Activated CD4-positive, alpha-beta T cell treated with anti-CD3 and anti-CD28 coated beads, Interleukin-2, amount 10 ng/mL, durations not matched to agents 24 days and 14 days (primary cell): ENCODE results near the gene ROBO2. TPM values are rescaled to one million over a fixed set of nuclear protein-coding genes. Genes with fewer than 3 reads are reported as not detected.

Source experiments
- DNase-seq: peaks from one replicate; pipeline ENCODE4 v3.0.0; 2022
- H3K27ac Mint-ChIP-seq: one replicate; pipeline ENCODE4 v1.8.0; 2022; ENCODE audit warnings: mild to moderate bottlenecking, mixed read lengths
- H3K27me3 Mint-ChIP-seq: one replicate; pipeline ENCODE4 v1.8.0; 2022; ENCODE audit warnings: mixed read lengths
- H3K36me3 Mint-ChIP-seq: one replicate; pipeline ENCODE4 v1.8.0; 2022; ENCODE audit warnings: low read depth, mild to moderate bottlenecking, mixed read lengths
- H3K4me1 Mint-ChIP-seq: one replicate; pipeline ENCODE4 v1.8.0; 2021; ENCODE audit warnings: mixed read lengths
- H3K4me3 Mint-ChIP-seq: one replicate; pipeline ENCODE4 v1.8.0; 2022; ENCODE audit warnings: mild to moderate bottlenecking, moderate library complexity, mixed read lengths
- H3K9me3 Mint-ChIP-seq: one replicate; pipeline ENCODE4 v1.8.0; 2021; ENCODE audit warnings: mixed read lengths
- intact Hi-C: fragments of 100-400 bp; cut with micrococcal nuclease; formaldehyde crosslinking; loops from one replicate; pipeline ENCODE4 v1.15.1; 2023
- total RNA-seq: library from RNA; stranded (reverse); gene quantifications from 2 replicates; pipeline ENCODE4 v1.2.3, GENCODE V29; 2022

ROBO2 gene
- total RNA-seq, 1 donor from 2014 or later, result not detected

- Mint-ChIP-seq H3K27ac (no peak overlapping the region), H3K27me3 (no peaks in the 10 kb centered on the region), H3K36me3 (no peaks in the 10 kb centered on the region), H3K4me3 (no peak overlapping the region), H3K9me3 (peaks cover 3% of the 10 kb centered on the region), H3K4me1 (no peaks in the 10 kb centered on the region)
- DNase-seq, result no peak
- intact Hi-C loops, result no loop called here
Observed at GRCh38 chr3:77065750-77066149, 25.9 kb downstream of the ROBO2 start.

GRCh38 chr3:77066829-77067228 is 26.9 kb downstream of the ROBO2 start:
- no peak for DNase-seq
- no peaks in the 10 kb centered on the region for H3K4me1 Mint-ChIP-seq
- H3K4me3 Mint-ChIP-seq, result no peak overlapping the region
- H3K36me3 Mint-ChIP-seq, result no peaks in the 10 kb centered on the region
- peaks cover 6% of the 10 kb centered on the region for H3K9me3 Mint-ChIP-seq
- no peak overlapping the region for H3K27ac Mint-ChIP-seq
- intact Hi-C loops, result no loop called here
- no peaks in the 10 kb centered on the region for H3K27me3 Mint-ChIP-seq

DNA sequence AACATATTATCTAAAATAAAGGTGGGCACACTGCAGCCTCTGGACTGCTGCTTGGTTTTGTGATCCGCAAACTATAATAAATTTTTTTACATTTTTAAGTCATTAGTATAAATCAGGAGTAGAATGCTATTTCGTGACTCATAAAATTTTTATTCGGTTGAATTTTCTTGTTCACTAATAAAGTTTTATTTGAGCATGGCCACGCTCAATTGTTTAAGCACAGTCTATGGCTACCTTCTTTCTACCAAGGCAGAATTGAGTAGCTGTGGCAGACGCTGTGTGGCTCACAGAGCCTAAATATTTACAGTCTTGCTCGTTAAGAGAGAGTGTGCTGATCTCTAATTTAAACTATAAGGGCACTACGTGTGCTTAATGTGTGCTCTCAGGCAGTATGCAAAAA is 28.9 kb downstream of the ROBO2 start:
- peaks cover 3% of the 10 kb centered on the region for H3K9me3 Mint-ChIP-seq
- no peaks in the 10 kb centered on the region for H3K27me3 Mint-ChIP-seq
- H3K4me1 Mint-ChIP-seq, result no peaks in the 10 kb centered on the region
- no peak for DNase-seq
- no peak overlapping the region for H3K27ac Mint-ChIP-seq
- intact Hi-C loops, result no loop called here
- H3K36me3 Mint-ChIP-seq, result no peaks in the 10 kb centered on the region
- H3K4me3 Mint-ChIP-seq, result no peak overlapping the region

DNA sequence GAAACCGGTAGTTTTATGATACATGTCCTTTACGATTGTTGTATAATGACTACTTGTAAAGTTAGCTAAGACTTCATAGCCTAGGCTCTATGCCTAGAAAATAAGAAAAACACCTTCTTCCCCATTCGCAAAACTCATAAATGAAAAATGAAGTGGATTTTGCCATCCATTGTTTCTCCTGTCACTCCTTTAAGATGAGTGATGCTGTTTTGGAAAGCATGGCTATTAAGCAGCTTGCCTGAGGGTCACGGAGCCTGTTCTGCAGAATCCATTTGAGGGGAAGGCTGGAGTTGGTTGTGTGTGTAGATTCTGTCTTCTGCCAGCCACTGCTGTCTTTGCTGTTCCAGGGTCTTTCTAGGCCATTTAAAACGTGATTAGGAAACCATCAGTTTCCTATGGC is 31.5 kb downstream of the ROBO2 start:
- no peaks in the 10 kb centered on the region for H3K36me3 Mint-ChIP-seq
- no peaks in the 10 kb centered on the region for H3K27me3 Mint-ChIP-seq
- no peak overlapping the region for H3K27ac Mint-ChIP-seq
- DNase-seq, result no peak
- H3K9me3 Mint-ChIP-seq, result peaks cover 3% of the 10 kb centered on the region
- intact Hi-C loops, result no loop called here
- H3K4me3 Mint-ChIP-seq, result no peak overlapping the region
- no peaks in the 10 kb centered on the region for H3K4me1 Mint-ChIP-seq

- no peak for DNase-seq
- peaks cover 3% of the 10 kb centered on the region for H3K9me3 Mint-ChIP-seq
- no peaks in the 10 kb centered on the region for H3K36me3 Mint-ChIP-seq
- H3K4me3 Mint-ChIP-seq, result no peak overlapping the region
- H3K27me3 Mint-ChIP-seq, result no peaks in the 10 kb centered on the region
- intact Hi-C loops, result no loop called here
- no peak overlapping the region for H3K27ac Mint-ChIP-seq
- no peaks in the 10 kb centered on the region for H3K4me1 Mint-ChIP-seq
Observed at GRCh38 chr3:77071809-77072208, 31.9 kb downstream of the ROBO2 start.

- no peak for DNase-seq
- intact Hi-C loops, result no loop called here
- H3K36me3 Mint-ChIP-seq, result no peaks in the 10 kb centered on the region
- H3K27ac Mint-ChIP-seq, result no peak overlapping the region
- H3K9me3 Mint-ChIP-seq, result peaks cover 3% of the 10 kb centered on the region
- no peaks in the 10 kb centered on the region for H3K27me3 Mint-ChIP-seq
- no peaks in the 10 kb centered on the region for H3K4me1 Mint-ChIP-seq
- H3K4me3 Mint-ChIP-seq, result no peak overlapping the region
Observed at GRCh38 chr3:77072232-77072631, 32.3 kb downstream of the ROBO2 start.

DNA sequence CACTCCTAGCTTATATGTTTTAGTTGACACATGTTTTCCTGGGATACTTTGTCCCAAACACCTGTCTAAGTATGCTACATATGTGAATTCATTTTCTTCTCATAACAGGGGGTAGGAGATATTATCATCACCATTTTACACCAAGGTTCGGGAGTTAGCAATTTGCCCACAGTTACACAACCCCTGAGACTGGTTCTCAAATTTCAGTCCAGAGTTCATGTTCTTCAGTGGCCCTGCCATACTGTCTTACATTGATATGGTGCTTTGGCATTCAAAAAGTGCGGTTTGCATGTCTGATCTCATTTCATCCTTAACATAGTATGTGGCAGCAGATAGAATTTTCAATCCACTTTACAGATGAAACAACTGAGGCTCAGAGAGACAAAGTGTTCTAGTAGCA is 38.4 kb downstream of the ROBO2 start:
- no peaks in the 10 kb centered on the region for H3K9me3 Mint-ChIP-seq
- intact Hi-C loops, result no loop called here

DNA sequence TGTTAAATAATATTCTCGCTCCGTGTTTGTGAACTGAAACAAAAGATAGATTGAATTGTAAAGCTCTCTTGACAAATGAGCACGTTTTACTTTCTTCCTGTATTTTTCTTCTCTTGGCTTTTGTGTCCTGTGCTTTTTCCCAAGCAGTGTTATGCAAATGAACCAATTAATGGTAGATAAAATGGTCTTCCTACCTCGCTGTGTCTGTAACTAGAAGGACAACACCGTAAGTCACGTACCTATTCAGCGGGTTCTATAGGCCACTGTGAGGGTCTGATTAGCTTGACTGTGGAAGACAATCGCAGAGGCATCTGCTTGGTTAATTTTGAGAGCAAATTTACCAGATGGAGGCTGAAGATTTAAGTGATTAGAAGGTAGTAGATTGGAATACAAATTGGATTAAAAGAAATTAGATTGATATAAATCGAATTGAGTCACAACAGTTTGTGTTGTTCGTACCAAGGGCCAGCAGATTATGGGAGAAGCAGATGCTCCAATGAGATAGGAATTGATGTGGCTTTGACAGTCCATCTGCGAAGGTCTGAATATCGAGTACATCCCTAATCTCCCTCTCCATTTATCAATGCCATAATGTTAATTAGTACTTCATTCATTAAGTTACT is 40.2 kb downstream of the ROBO2 start:
- no peak for DNase-seq
- Mint-ChIP-seq H3K4me3 (no peak overlapping the region), H3K9me3 (no peaks in the 10 kb centered on the region), H3K36me3 (no peaks in the 10 kb centered on the region), H3K27ac (no peak overlapping the region), H3K27me3 (no peaks in the 10 kb centered on the region), H3K4me1 (no peaks in the 10 kb centered on the region)
- intact Hi-C loops, result no loop called here

More for the DNA sequence above, 38.4 kb downstream of the ROBO2 start:
- Mint-ChIP-seq H3K36me3 (no peaks in the 10 kb centered on the region), H3K27ac (no peak overlapping the region), H3K4me3 (no peak overlapping the region), H3K4me1 (no peaks in the 10 kb centered on the region), H3K27me3 (no peaks in the 10 kb centered on the region)
- DNase-seq, result no peak

DNA sequence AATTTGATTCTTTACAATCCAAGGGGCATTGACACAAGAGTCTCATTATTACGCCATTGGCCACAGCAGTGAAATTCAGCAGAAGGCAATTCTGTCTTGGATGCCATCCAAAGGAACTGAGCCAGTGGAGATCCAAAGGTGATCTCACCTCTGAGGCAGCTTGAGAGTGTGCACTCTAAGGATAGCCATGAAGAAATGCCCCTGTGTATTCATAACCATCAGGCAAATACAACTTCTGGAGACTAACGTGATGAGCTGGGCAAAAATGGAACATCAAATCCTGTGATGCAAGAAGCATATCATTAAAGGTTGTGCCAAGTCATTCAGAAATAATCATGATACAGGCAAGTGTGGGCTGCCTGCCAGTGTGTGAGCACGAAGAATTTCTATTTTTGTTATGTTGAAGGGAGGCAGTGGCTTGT is 41.4 kb downstream of the ROBO2 start:
- DNase-seq, result no peak
- H3K4me3 Mint-ChIP-seq, result no peak overlapping the region
- no peaks in the 10 kb centered on the region for H3K9me3 Mint-ChIP-seq
- no peaks in the 10 kb centered on the region for H3K27me3 Mint-ChIP-seq
- no peaks in the 10 kb centered on the region for H3K4me1 Mint-ChIP-seq
- no peaks in the 10 kb centered on the region for H3K36me3 Mint-ChIP-seq
- no peak overlapping the region for H3K27ac Mint-ChIP-seq
- intact Hi-C loops, result no loop called here

DNA sequence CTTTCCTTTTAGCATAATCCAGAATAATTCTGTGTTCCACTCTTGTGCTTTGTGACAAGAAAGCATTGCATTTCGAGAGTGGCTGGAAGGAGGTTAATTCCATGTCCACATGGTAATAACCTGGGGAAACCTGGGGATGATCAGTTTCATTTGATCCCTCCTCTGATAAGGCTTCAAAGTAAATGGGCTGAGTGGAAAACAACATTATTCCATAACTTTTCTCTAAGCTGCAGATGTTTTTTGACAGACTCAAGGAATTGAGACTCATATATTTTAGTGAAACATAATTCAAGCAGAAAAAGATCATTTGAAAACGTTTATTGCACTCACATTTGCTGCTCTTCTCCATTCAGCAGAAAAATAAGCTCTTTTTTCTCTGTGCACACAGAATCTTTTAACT is 44.6 kb downstream of the ROBO2 start:
- Mint-ChIP-seq H3K9me3 (no peaks in the 10 kb centered on the region), H3K4me3 (no peak overlapping the region), H3K36me3 (no peaks in the 10 kb centered on the region), H3K27ac (no peak overlapping the region), H3K27me3 (no peaks in the 10 kb centered on the region), H3K4me1 (no peaks in the 10 kb centered on the region)
- DNase-seq, result no peak
- intact Hi-C loops, result no loop called here

- intact Hi-C loops, result no loop called here
- no peak overlapping the region for H3K27ac Mint-ChIP-seq
- H3K4me3 Mint-ChIP-seq, result no peak overlapping the region
- H3K4me1 Mint-ChIP-seq, result no peaks in the 10 kb centered on the region
- no peaks in the 10 kb centered on the region for H3K9me3 Mint-ChIP-seq
- no peak for DNase-seq
- H3K27me3 Mint-ChIP-seq, result no peaks in the 10 kb centered on the region
- H3K36me3 Mint-ChIP-seq, result no peaks in the 10 kb centered on the region
Observed at GRCh38 chr3:77086408-77086807, 46.5 kb downstream of the ROBO2 start.

GRCh38 chr3:77091809-77092208 is 51.9 kb downstream of the ROBO2 start:
- H3K27ac Mint-ChIP-seq, result no peak overlapping the region
- no peaks in the 10 kb centered on the region for H3K36me3 Mint-ChIP-seq
- H3K27me3 Mint-ChIP-seq, result no peaks in the 10 kb centered on the region
- no peak for DNase-seq
- no peaks in the 10 kb centered on the region for H3K4me1 Mint-ChIP-seq
- no peaks in the 10 kb centered on the region for H3K9me3 Mint-ChIP-seq
- H3K4me3 Mint-ChIP-seq, result no peak overlapping the region
- intact Hi-C loops, result no loop called here

DNA sequence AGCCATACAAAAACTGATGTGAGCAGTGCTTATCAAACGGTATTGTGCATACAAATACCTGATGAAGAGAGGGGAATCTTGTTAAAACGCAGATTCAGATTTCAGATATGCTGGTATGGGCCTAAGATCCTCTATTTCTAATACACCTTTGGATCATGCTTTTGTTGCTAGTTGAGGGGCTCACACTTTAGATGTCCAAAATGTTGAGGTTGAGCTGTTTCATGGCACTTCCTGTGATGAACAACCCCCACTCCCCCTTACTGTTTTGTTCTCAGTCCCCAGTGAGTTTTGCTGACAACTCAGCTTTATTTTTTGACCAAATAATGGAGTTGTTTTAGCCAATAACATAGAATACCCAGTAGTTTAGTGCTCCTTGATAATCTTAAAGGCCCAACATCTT is 53.2 kb downstream of the ROBO2 start:
- Mint-ChIP-seq H3K27ac (no peak overlapping the region), H3K4me1 (no peaks in the 10 kb centered on the region), H3K36me3 (no peaks in the 10 kb centered on the region), H3K4me3 (no peak overlapping the region), H3K27me3 (no peaks in the 10 kb centered on the region), H3K9me3 (no peaks in the 10 kb centered on the region)
- no peak for DNase-seq
- intact Hi-C loops, result no loop called here

DNA sequence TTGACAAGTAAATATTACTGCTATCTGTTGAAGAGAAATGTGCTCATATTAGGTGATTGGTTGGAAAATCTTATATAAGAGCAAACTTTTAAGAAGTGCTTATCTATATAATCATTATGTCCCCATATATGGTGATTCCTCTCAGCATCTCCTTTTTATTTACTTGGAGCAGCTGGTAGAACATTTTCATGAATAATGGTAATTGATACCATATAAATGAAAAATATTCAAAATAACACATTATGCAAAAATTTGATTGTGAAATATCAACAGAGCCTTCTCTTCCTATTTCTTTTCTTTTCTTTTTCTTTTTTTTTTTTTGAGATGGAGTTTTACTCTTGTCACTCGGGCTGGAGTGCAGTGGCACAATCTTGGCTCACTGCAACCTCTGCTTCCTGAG is 56.2 kb downstream of the ROBO2 start:
- no peak overlapping the region for H3K27ac Mint-ChIP-seq
- H3K27me3 Mint-ChIP-seq, result no peaks in the 10 kb centered on the region
- no peaks in the 10 kb centered on the region for H3K4me1 Mint-ChIP-seq
- intact Hi-C loops, result no loop called here
- no peak overlapping the region for H3K4me3 Mint-ChIP-seq
- DNase-seq, result no peak
- no peaks in the 10 kb centered on the region for H3K9me3 Mint-ChIP-seq
- no peaks in the 10 kb centered on the region for H3K36me3 Mint-ChIP-seq
